Vein endothelial cell (primary cell): ENCODE data around the gene GPHN. TPM values are rescaled to one million over a fixed set of nuclear protein-coding genes. Genes with fewer than 3 reads are reported as not detected.

ENCODE experiments used
- total RNA-seq: library from RNA; depleted of rRNA; stranded (reverse); fragments of >200 nt; gene quantifications from 2 replicates; pipeline ENCODE4 v1.2.3, GENCODE V29; 2012

GPHN gene
- total RNA-seq = 8.8 and 11.1 TPM in 2 replicates

GRCh38 chr14:66507722-66508546, at the start of gene GPHN:
Gene GPHN (plus strand): TSS chr14:66508147.

DNA sequence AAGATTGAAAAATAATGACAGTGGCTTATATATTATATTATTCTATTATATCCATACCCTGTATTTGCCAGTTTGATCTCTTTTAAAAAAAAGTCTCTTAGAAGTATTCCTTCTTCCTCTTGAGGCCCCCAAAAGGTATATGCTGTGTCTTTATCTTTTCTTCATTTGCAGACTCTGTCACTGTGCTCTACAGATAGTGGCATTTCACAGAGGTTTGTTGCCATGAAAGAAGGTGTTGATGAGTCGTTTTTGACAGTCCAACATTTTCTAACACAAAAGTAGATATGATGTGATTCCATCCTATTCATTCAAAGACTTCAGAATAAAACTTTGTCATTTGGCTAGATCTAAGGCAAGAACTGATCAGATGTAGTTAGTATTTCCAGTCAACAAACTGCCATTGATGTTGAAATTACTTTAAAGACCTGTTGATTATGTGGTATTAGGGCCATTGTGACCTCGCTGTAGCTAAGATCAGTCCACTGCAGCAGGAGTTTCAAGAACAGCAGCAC, 22.0 kb upstream of the GPHN start, which contains the start of gene CCDC196:
Gene CCDC196 (plus strand): TSS at position 462 of the 512 bp plus-strand sequence. CDS start 132 bp downstream, outside the sequence.

Other genes with a start within 250 kb of the GPHN start
- not detected in 2 replicates for gene CCDC196, start 21.8 kb upstream of the GPHN start, total RNA-seq